Thyroid gland (tissue), 4 donors: ENCODE results near the gene ALLC. TPM values are rescaled to one million over a fixed set of nuclear protein-coding genes. Genes with fewer than 3 reads are reported as not detected.

Source experiments
- DNase-seq, 2 donors: peaks; one replicate each; pipeline ENCODE4 v3.0.0-alpha.2; 2019
- H3K27ac ChIP-seq, 3 donors: fragments of 200-600 bp; sonication (generic); 1 replicate in 2 of 3; 2 replicates in 1 of 3; pipeline ENCODE4 v1.5.1; 2016 to 2019; ENCODE audit warnings: mild to moderate bottlenecking in 1 of 3, moderate library complexity in 1 of 3
- H3K27me3 ChIP-seq: fragments of 200-600 bp; sonication (generic); one replicate; pipeline ENCODE4 v1.5.1; 2019
- H3K36me3 ChIP-seq, 2 donors: fragments of 200-600 bp; sonication (generic); one replicate each; pipeline ENCODE4 v1.5.1; 2016 to 2019
- H3K4me1 ChIP-seq, 2 donors: fragments of 200-600 bp; sonication (generic); one replicate each; pipeline ENCODE4 v1.5.1; 2017 to 2019
- H3K4me3 ChIP-seq, 3 donors: fragments of 200-600 bp; sonication (generic); replicated peaks in 1 of 3; 1 replicate in 2 of 3; 2 replicates in 1 of 3; pipeline ENCODE4 v1.5.1; 2016; ENCODE audit warnings: mild to moderate bottlenecking in 1 of 3
- H3K9me3 ChIP-seq: fragments of 200-600 bp; sonication (generic); one replicate; pipeline ENCODE4 v1.5.1; 2017
- POLR2A ChIP-seq, 2 donors: fragments of 450-650 bp; IDR thresholded peaks; one replicate each; pipeline ENCODE4 v1.6.1; 2017; ENCODE audit warnings: antibody characterized with exemption in 2 of 2, mild to moderate bottlenecking in 2 of 2, moderate library complexity in 1 of 2
- WGBS, 2 donors: methylation state at CpG; one replicate each; pipeline ENCODE4 v1.1.5; 2017; 5-methylcytosine and 5-hydroxymethylcytosine counted together
- intact Hi-C: fragments of 100-400 bp; cut with DNase I; formaldehyde crosslinking; loops from one replicate; pipeline ENCODE4 v1.15.1; 2023
- total RNA-seq, 4 donors: library from RNA; depleted of rRNA; stranded (reverse); fragments of >200 nt; gene quantifications; one replicate each; pipeline ENCODE4 v1.2.3, GENCODE V29; 2016
- TF ChIP-seq, protein P1 (sequence below), 6 experiments: fragments of 200-600 bp in 3 of 6; fragments of 450-650 bp in 3 of 6; sonication (generic) in 3 of 6; IDR thresholded peaks; one replicate each; pipeline ENCODE4 v1.5.1; 2016 to 2019; ENCODE audit warnings: antibody characterized with exemption in 6 of 6, mild to moderate bottlenecking in 2 of 6, inconsistent platforms in 1 of 6, moderate library complexity in 1 of 6

The ALLC gene
- total RNA-seq, 4 donors from 2014 or later, result not detected

DNA sequence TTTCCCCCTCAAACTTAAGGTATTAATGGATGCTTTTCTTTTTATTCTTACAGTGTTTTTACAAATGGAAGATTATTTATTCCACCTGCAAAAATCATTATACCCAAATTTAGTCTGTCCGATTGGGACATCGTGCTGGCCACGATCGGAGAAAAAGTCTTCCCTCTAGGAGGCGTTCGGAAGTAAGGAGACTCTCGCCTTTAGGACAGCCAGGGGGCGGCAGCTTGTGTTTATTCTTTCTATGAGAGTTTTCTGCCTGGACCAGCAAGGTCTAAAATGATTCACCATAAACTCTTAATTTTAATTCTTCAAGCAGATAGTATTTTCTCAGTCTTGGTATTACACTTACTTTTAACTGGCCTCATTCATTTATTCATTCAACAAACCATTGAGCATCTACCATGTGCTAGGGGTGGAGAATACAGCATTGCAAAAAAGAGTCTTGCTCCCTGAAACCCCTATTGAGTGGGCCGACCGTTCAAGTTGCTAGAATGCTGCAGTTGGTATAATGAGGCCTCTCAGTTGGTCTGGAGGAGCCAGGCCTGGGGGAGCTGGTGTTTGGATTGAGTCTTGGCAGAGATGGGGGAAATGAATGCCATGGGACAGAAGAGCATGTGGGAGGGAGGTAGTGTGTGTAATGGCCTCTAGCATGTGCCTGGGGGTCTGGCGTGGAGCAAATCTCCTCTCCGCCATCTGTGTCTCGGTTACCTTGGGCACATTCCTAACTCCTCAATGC is 84.0 kb downstream of the ALLC start:
- Histone ChIP-seq H3K36me3 (no peaks in the 10 kb centered on the region), H3K4me1 (no peaks in the 10 kb centered on the region), H3K4me3 (no peak overlapping the region), H3K27me3 (no peaks in the 10 kb centered on the region), H3K27ac (no peak overlapping the region), H3K9me3 (no peaks in the 10 kb centered on the region)
- 89 to 91% methylated on average over 13 of the region's 13 CpGs for WGBS, 2 donors
- intact Hi-C loops, result no loop called here
- no peak for TF ChIP-seq POLR2A (IDR thresholded peaks at IDR 0.05)
- TF ChIP-seq, protein P1, sequence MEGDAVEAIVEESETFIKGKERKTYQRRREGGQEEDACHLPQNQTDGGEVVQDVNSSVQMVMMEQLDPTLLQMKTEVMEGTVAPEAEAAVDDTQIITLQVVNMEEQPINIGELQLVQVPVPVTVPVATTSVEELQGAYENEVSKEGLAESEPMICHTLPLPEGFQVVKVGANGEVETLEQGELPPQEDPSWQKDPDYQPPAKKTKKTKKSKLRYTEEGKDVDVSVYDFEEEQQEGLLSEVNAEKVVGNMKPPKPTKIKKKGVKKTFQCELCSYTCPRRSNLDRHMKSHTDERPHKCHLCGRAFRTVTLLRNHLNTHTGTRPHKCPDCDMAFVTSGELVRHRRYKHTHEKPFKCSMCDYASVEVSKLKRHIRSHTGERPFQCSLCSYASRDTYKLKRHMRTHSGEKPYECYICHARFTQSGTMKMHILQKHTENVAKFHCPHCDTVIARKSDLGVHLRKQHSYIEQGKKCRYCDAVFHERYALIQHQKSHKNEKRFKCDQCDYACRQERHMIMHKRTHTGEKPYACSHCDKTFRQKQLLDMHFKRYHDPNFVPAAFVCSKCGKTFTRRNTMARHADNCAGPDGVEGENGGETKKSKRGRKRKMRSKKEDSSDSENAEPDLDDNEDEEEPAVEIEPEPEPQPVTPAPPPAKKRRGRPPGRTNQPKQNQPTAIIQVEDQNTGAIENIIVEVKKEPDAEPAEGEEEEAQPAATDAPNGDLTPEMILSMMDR (IDR thresholded peaks at IDR 0.05), result no peak
- DNase-seq, result no peak

DNA sequence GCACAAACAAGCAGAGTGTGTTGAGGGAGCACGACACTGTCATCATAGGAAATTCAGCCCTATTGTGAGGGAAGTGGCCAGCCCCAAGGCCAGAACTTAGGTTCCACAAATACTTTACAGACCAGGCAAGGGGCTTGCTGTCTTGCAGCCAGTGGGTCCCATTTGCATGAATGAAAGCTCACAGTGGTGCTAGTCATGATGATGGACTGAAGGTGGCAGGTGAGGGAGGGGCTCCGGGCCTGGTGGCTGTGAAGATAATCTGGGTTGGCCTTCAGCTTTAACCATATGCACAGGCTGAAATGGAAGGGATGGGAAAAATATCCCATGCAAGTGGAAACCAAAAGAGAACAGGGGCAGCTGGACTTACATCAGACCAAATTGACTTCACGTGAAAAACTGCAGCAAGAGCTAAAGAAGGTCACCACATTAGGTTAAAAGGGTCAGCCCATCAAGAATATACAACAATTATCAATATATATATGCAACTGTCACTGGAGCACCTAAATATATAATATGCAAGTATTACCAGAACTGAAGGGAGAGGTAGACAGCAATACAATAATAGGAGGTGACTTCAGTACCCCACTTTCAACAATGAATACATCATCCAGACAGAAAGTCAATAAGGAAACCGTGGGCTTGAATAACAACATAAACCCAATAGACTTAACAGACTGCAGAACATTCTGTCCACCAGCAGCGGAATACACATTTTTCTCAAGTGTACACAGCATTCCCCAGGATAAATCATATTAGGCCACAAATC is 84.9 kb downstream of the ALLC start:
- no peak for TF ChIP-seq POLR2A (IDR thresholded peaks at IDR 0.05)
- TF ChIP-seq, protein P1 (IDR thresholded peaks at IDR 0.05), result no peak
- no peak for DNase-seq
- Histone ChIP-seq H3K4me1 (no peaks in the 10 kb centered on the region), H3K36me3 (no peaks in the 10 kb centered on the region), H3K9me3 (no peaks in the 10 kb centered on the region), H3K4me3 (no peak overlapping the region), H3K27me3 (no peaks in the 10 kb centered on the region), H3K27ac (no peak overlapping the region)
- WGBS, 2 donors, result 90 to 95% methylated on average over 5 of the region's 5 CpGs
- intact Hi-C loops, result no loop called here

DNA sequence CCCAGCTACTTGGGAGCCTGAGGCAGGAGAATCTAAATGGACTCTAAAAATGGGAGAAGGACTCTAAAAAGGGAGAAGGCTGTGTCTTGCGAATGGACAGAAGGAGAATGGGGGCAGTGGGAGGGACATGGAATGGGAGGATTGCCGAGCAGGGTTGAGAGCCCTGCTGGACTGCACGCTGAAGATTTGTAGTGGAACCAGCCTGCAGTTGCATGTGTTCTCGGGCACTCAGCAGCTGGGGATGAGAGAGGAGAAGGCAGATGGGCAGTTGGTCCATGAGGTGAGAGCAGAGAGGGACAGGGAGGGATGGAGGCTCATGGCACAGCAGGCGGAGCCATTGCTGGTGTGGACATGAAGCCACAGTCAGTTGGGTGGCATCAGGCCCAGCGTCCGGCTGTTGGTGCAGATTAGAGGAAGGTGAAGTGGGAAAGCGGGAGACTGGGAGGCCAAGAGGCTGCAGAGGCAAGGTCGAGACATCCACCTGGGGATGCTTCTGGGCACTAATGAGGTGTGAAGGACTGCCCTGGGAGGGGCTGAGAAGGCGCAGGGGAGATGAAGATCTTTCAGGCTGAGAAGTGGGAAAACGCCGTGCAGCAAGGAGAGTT is 86.1 kb downstream of the ALLC start:
- Histone ChIP-seq H3K27ac (no peak overlapping the region), H3K36me3 (no peaks in the 10 kb centered on the region), H3K4me3 (no peak overlapping the region), H3K9me3 (no peaks in the 10 kb centered on the region), H3K27me3 (no peaks in the 10 kb centered on the region), H3K4me1 (no peaks in the 10 kb centered on the region)
- no peak for DNase-seq
- intact Hi-C loops, result no loop called here
- TF ChIP-seq, protein P1 (IDR thresholded peaks at IDR 0.05), result no peak
- no peak for TF ChIP-seq POLR2A (IDR thresholded peaks at IDR 0.05)
- WGBS, 2 donors, result 93 to 94% methylated on average over 12 of the region's 12 CpGs

DNA sequence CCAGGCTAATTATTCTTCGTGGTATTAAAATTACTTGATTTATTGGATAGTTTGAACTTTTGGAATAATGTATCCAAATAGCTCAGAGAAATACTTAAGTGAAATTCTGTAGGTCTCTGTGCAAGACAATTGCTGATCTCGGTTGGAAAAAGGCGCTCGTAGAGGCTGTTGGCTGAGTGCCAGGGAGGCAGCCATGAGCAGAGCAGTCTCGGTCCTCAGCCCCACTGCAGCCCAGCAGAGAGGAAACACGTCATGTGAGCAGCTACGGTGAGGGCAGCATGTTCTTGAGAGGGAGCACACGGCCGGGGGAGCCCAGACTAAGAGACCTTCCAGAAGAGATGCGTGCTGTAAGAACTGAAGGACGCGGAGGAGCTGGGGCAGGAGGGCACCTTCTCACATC is 87.9 kb downstream of the ALLC start:
- no peaks in the 10 kb centered on the region for H3K4me1 ChIP-seq
- H3K27me3 ChIP-seq, result no peaks in the 10 kb centered on the region
- H3K9me3 ChIP-seq, result no peaks in the 10 kb centered on the region
- H3K36me3 ChIP-seq, result no peaks in the 10 kb centered on the region
- H3K27ac ChIP-seq, result no peak overlapping the region
- TF ChIP-seq, protein P1 (IDR thresholded peaks at IDR 0.05), result no peak
- TF ChIP-seq POLR2A (IDR thresholded peaks at IDR 0.05), result no peak
- no peak for DNase-seq
- intact Hi-C loops, result no loop called here
- 63 to 70% methylated on average over 12 of the region's 12 CpGs for WGBS, 2 donors
- H3K4me3 ChIP-seq, result no peak overlapping the region
